Lung (tissue), 12 donors: ENCODE measurements around the gene SMURF1. TPM values are rescaled to one million over a fixed set of nuclear protein-coding genes. Genes with fewer than 3 reads are reported as not detected.

Source experiments
- ATAC-seq: fragments of 200-7000 bp; cut with Tn5 transposase; one replicate; pipeline ENCODE4 v1.9.1; 2020; ENCODE audit warnings: moderate number of reproducible peaks; ENCODE audit not compliant: insufficient read depth, low FRiP score
- DNase-seq, 3 donors: peaks; one replicate each; pipeline ENCODE4 v3.0.0-alpha.2; 2013 to 2017
- H3K27ac ChIP-seq, 2 donors: one replicate each; pipeline ENCODE4 v1.5.1; 2013; ENCODE audit warnings: mild to moderate bottlenecking in 2 of 2, moderate library complexity in 2 of 2, control low read depth in 1 of 2, inconsistent platforms in 1 of 2, low read depth in 1 of 2, low read length in 1 of 2
- H3K27me3 ChIP-seq, 3 donors: one replicate each; pipeline ENCODE4 v1.5.1; 2013; ENCODE audit warnings: low read length in 2 of 3; ENCODE audit not compliant: control insufficient read depth in 3 of 3, insufficient read depth in 3 of 3
- H3K36me3 ChIP-seq, 4 donors: one replicate each; pipeline ENCODE4 v1.5.1; 2013; ENCODE audit warnings: low read length in 4 of 4, mild to moderate bottlenecking in 1 of 4, moderate library complexity in 1 of 4; ENCODE audit not compliant: control insufficient read depth in 4 of 4, insufficient read depth in 4 of 4
- H3K4me1 ChIP-seq, 5 donors: one replicate each; pipeline ENCODE4 v1.5.1; 2013; ENCODE audit warnings: low read length in 5 of 5, mild to moderate bottlenecking in 2 of 5, moderate library complexity in 1 of 5; ENCODE audit not compliant: control insufficient read depth in 5 of 5, insufficient read depth in 5 of 5
- H3K4me3 ChIP-seq: one replicate; pipeline ENCODE4 v1.5.1; 2013; ENCODE audit warnings: mild to moderate bottlenecking, control low read depth, moderate library complexity
- H3K9ac ChIP-seq, 2 donors: one replicate each; pipeline ENCODE4 v1.5.1; 2013; ENCODE audit warnings: low read length in 2 of 2, control low read depth in 1 of 2; ENCODE audit not compliant: insufficient read depth in 1 of 2
- H3K9me3 ChIP-seq, 4 donors: one replicate each; pipeline ENCODE4 v1.5.1; 2013; ENCODE audit warnings: low read length in 3 of 4, mild to moderate bottlenecking in 1 of 4, moderate library complexity in 1 of 4; ENCODE audit not compliant: control insufficient read depth in 4 of 4, insufficient read depth in 3 of 4
- CTCF ChIP-seq: IDR thresholded peaks from 2 replicates; pipeline ENCODE4 v1.5.1; 2012; ENCODE audit warnings: mild to moderate bottlenecking; ENCODE audit errors: control extremely low read depth, extremely low read depth
- WGBS, 2 donors: extraction: QIAGEN DNeasy Blood & Tissue Kit; methylation state at CpG; one replicate each; pipeline ENCODE4 v1.1.7; 2013; 5-methylcytosine and 5-hydroxymethylcytosine counted together
- polyA plus RNA-seq, 2 donors: library from polyadenylated mRNA; stranded (reverse); fragments of 200-250 nt; gene quantifications; one replicate each; pipeline ENCODE4 v1.2.1, GENCODE V29; 2013
- total RNA-seq, 2 donors: library from RNA; depleted of rRNA in 1 of 2; stranded (reverse); fragments of >200 nt in 1 of 2; gene quantifications; one replicate each; pipeline ENCODE4 v1.2.1, GENCODE V29; 2014 to 2021
- donor health status: control.
- donor health status: control.
- donor health status: Bipolar disorder and iron deficiency.
- donor health status: healthy.
- donor health status: DM: yes; HTN: yes; CAD: no.

The SMURF1 gene
- total and polyA plus RNA-seq, 4 donors: 9.0 to 36.4 (median 21.5) TPM

DNA sequence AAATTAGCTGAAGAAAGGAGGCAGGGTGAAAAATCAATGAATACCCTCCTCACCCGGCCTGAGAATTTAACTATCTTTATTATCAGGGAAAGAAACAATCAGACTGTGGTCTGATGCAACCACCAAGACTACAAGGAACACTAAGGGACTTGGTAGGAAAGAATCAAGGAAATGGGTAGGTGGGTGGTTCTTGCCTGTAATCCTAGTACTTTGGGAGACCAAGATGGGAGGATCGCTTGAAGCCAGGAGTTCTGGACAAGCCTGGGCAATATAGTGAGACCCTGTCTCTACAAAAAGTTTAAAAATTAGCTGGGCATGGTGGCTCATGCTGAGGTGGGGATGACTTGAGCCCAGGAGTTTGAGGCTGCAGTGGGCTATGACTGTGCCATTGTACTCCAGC, 12.6 kb downstream of the SMURF1 start:
- no peaks in the 10 kb centered on the region for H3K36me3 ChIP-seq
- ATAC-seq (no peak), DNase-seq (no peak)
- no peaks in the 10 kb centered on the region for H3K9me3 ChIP-seq
- no peak overlapping the region for H3K4me3 ChIP-seq
- 95 to 100% methylated on average over 2 of the region's 2 CpGs for WGBS, 2 donors
- no peaks in the 10 kb centered on the region for H3K27me3 ChIP-seq
- H3K4me1 ChIP-seq: peaks cover 0 to 21% (median 5%) of the 10 kb centered on the region in 5 donors
- no peak for TF ChIP-seq CTCF
- no peak overlapping the region for H3K27ac ChIP-seq
- no peak overlapping the region for H3K9ac ChIP-seq

DNA sequence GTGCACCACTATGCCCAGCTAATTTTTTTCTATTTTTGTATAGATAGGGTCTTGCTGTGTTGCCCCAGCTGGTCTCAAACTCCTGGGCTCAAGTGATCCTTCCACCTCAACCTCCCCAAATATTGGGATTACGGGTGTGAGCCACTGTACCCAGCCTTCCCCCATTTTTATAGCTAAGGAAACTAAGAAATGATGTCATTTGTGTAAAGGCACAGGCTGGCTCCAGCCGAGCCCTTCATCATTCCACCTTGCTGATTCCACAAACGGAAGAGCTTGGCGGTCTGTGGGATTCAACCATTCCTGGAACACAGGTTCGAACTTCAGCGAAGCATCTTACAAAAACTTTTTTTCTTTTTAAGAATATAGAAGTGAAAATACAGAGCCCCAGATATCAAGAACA, 14.4 kb downstream of the SMURF1 start:
- Histone ChIP-seq H3K9ac (no peak overlapping the region), H3K4me1 (peaks cover 0 to 21% (median 4%) of the 10 kb centered on the region in 5 donors), H3K27me3 (no peaks in the 10 kb centered on the region), H3K36me3 (no peaks in the 10 kb centered on the region), H3K4me3 (no peak overlapping the region), H3K9me3 (no peaks in the 10 kb centered on the region), H3K27ac (no peak overlapping the region)
- ATAC-seq (no peak), DNase-seq (no peak)
- no peak for TF ChIP-seq CTCF
- 92 to 96% methylated on average over 6 of the region's 6 CpGs for WGBS, 2 donors

GRCh38 chr7:99129001-99129400, 14.9 kb downstream of the SMURF1 start:
- H3K27ac ChIP-seq: no peak overlapping the region
- DNase-seq (no peak), ATAC-seq (no peak)
- H3K36me3 ChIP-seq: no peaks in the 10 kb centered on the region
- TF ChIP-seq CTCF: no peak
- no peaks in the 10 kb centered on the region for H3K27me3 ChIP-seq
- WGBS, 2 donors: 66 to 80% methylated on average over 3 of the region's 3 CpGs
- no peak overlapping the region for H3K4me3 ChIP-seq
- no peaks in the 10 kb centered on the region for H3K9me3 ChIP-seq
- H3K4me1 ChIP-seq: peaks cover 0 to 24% (median 10%) of the 10 kb centered on the region in 5 donors
- H3K9ac ChIP-seq: no peak overlapping the region
